Measurements from ENCODE around the gene USH2A. TPM values are rescaled to one million over a fixed set of nuclear protein-coding genes. Genes with fewer than 3 reads are reported as not detected.
"Not testable (repeated sequence)": the region's sequence is repeated elsewhere in the genome, so short reads cannot be mapped to it uniquely, and the experiment has no call there.

The USH2A gene
- total RNA-seq, 2 experiments from 2014 or later = not detected

DNA sequence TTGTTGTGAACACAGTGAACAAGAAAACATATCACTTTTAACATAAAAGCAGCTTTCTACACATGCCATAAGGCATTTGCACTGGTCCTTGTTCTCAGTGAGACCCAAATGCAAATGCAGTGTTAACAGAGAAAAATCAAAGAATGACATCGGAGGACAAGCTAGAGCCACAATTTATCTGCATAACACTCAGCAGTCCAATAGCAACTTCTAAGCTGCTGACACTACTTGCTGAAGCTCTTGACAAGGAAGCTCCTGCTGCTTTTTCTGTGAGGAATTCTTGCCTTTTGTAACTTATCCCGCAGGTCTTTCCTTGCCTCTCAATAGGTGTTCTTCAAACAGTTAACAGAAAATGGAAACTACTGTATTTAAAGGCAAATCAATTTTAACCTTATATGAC lies 34.7 kb downstream of the USH2A start:
- H3K4me1 Mint-ChIP-seq = no peaks in the 10 kb centered on the region
- no peak overlapping the region for H3K27ac Mint-ChIP-seq

DNA sequence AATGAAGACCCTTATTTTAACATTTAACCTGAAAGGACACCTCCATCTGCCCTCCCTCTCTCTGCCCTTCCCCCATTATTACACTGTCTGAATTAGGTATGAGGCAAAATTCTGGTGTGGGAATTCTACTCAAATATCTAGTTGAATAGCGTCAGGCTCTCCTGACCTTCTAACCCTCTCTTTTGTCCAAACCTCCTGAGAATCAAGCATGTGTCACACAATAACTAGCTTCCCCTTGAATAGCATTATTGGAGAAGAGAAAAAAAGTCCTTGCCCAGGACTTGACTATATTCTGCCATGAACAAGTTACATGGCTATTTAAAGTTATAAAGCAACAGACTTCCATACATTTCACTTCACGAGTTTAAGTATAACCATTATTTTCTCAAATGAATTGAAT lies 35.5 kb downstream of the USH2A start:
- intact Hi-C loops (cut with DNase I, micrococcal nuclease) = no loop called here
- ChIA-PET POLR2A (no interaction called here), CTCF (no interaction called here)
- no peaks in the 10 kb centered on the region for H3K36me3 Mint-ChIP-seq (ENCODE audit: low read depth)
- no peak for ATAC-seq
- H3K4me1 Mint-ChIP-seq = no peaks in the 10 kb centered on the region
- H3K4me3 Mint-ChIP-seq = no peak overlapping the region
- H3K27ac Mint-ChIP-seq = no peak overlapping the region
- H3K9me3 Mint-ChIP-seq (ENCODE audit: low read depth) = no peaks in the 10 kb centered on the region
- no peaks in the 10 kb centered on the region for H3K27me3 Mint-ChIP-seq
- no peak for DNase-seq

More for the DNA sequence above, 34.7 kb downstream of the USH2A start:
- DNase-seq (no peak), ATAC-seq (no peak)
- H3K4me3 Mint-ChIP-seq = no peak overlapping the region
- intact Hi-C loops (cut with DNase I, micrococcal nuclease) = no loop called here
- ChIA-PET CTCF (no interaction called here), POLR2A (no interaction called here)
- H3K9me3 Mint-ChIP-seq (ENCODE audit: low read depth) = no peaks in the 10 kb centered on the region
- H3K27me3 Mint-ChIP-seq = no peaks in the 10 kb centered on the region
- H3K36me3 Mint-ChIP-seq (ENCODE audit: low read depth) = no peaks in the 10 kb centered on the region

DNA sequence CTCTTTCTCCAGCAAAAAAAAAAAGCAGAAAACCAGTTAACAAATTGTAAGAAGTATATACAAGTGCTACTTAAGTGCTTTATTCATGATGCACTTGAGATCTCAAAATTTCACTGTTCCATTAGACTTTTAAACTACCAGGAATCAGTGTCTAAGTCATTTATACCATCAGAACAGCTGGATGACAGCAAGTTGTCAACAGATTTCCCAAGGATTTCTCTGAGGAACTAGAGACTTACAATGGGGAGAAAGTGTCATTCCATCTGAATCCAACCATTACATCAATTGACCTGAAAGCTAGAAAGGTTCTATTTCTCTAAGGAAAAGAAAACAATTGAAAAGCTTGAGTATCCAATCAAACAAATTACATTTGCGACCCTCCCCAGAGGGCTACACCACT lies 43.8 kb downstream of the USH2A start:
- Mint-ChIP-seq H3K4me3 (no peak overlapping the region), H3K9me3 (ENCODE audit: low read depth) (peaks cover 4% of the 10 kb centered on the region), H3K27ac (no peak overlapping the region), H3K4me1 (no peaks in the 10 kb centered on the region), H3K27me3 (no peaks in the 10 kb centered on the region), H3K36me3 (ENCODE audit: low read depth) (no peaks in the 10 kb centered on the region)
- POLR2A ChIA-PET = no interaction called here
- DNase-seq (no peak), ATAC-seq (no peak)
- intact Hi-C loops (cut with DNase I, micrococcal nuclease) = no loop called here
- CTCF ChIA-PET = no interaction called here

DNA sequence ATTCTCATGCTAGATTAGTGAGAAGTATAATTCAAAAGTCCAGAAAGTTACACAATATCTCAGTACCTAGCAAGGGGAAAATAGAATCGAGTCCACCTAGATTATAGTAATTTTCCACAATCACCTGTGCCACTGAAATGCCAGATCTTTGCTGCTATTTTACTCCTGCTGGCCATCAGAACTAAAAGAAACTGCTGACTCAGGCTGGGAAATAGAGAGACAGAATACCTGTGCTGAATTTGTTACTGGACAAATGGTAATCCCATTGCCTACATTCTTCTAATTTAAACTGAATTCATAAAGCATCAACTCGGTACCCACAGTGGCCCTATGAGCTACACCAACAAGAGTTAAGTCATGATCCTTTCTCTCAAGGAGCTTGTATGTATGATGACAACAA lies 55.0 kb downstream of the USH2A start:
- H3K4me3 Mint-ChIP-seq = no peak overlapping the region
- DNase-seq (no peak), ATAC-seq (no peak)
- no peaks in the 10 kb centered on the region for H3K4me1 Mint-ChIP-seq
- H3K9me3 Mint-ChIP-seq (ENCODE audit: low read depth) = peaks cover 1% of the 10 kb centered on the region
- ChIA-PET POLR2A (no interaction called here), CTCF (no interaction called here)
- H3K36me3 Mint-ChIP-seq (ENCODE audit: low read depth) = no peaks in the 10 kb centered on the region
- H3K27me3 Mint-ChIP-seq = no peaks in the 10 kb centered on the region
- intact Hi-C loops (cut with DNase I, micrococcal nuclease) = no loop called here
- no peak overlapping the region for H3K27ac Mint-ChIP-seq

DNA sequence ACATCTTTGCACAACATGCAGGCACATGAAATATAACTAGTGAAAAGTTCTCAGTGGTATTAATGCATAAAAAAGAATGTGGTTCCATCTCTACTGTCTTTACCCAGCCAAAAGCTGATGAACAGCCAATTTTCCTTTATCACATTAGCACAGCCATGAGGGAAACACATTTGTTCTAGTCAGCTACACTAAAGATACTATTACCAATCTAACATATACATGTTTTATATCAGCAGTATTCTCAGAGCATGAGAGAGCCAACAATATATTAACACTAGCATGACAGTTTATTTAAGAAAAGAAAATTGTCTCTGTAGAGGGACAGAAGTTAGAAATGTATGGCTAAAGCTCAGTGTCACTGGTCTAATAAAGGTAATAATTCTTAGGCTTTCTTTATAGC lies 56.3 kb downstream of the USH2A start:
- DNase-seq (no peak), ATAC-seq (no peak)
- intact Hi-C loops (cut with DNase I, micrococcal nuclease) = no loop called here
- H3K4me1 Mint-ChIP-seq = no peaks in the 10 kb centered on the region
- ChIA-PET POLR2A (no interaction called here), CTCF (no interaction called here)
- no peak overlapping the region for H3K27ac Mint-ChIP-seq
- H3K36me3 Mint-ChIP-seq (ENCODE audit: low read depth) = no peaks in the 10 kb centered on the region
- H3K27me3 Mint-ChIP-seq = no peaks in the 10 kb centered on the region
- no peak overlapping the region for H3K4me3 Mint-ChIP-seq
- peaks cover 1% of the 10 kb centered on the region for H3K9me3 Mint-ChIP-seq (ENCODE audit: low read depth)

DNA sequence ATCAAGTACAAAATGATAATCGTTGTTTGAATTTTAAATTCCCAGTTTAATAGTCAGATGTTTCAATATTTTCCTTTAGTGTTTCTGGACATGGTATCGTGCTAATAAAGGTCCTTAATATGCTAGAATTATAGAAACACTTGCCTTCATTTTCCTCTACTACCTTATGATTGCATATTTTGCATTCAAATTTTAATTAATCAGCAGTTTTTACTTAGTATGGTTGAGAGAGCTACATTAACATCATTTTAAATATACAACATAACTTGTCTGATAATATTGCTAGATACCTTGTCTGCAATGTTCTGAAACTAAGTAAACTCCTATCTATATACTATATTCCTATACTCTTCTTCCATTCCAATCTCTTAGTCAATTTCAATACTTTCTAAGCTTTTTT lies 66.3 kb downstream of the USH2A start:
- no peak for DNase-seq
- Mint-ChIP-seq H3K4me3 (no peak overlapping the region), H3K9me3 (ENCODE audit: low read depth) (peaks cover 3% of the 10 kb centered on the region), H3K27ac (no peak overlapping the region), H3K36me3 (ENCODE audit: low read depth) (no peaks in the 10 kb centered on the region), H3K4me1 (no peaks in the 10 kb centered on the region), H3K27me3 (no peaks in the 10 kb centered on the region)
- intact Hi-C loops (cut with DNase I, micrococcal nuclease) = no loop called here
- ChIA-PET POLR2A (no interaction called here), CTCF (no interaction called here)
- ATAC-seq = no peak

DNA sequence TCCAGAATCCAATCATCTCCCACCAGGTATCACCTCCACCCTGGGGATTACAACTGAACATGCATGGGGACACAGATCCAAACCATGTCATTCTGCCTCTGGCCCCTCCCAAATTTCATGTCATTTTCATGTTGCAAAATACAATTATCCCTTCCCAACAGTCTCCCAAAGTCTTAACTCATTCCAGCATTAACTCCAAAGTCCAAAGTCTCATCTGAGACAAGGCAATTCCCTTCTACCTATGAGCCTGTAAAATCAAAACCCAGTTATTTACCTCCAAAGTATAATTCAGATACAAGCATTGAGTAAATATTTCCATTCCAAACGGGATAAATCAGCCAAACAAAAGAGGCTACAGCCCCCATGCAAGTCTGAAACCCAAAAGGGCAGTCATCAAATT lies 73.1 kb downstream of the USH2A start:
- Mint-ChIP-seq H3K27me3 (no peaks in the 10 kb centered on the region), H3K36me3 (ENCODE audit: low read depth) (no peaks in the 10 kb centered on the region), H3K9me3 (ENCODE audit: low read depth) (peaks cover 1% of the 10 kb centered on the region), H3K27ac (no peak overlapping the region), H3K4me1 (no peaks in the 10 kb centered on the region), H3K4me3 (no peak overlapping the region)
- ChIA-PET POLR2A (no interaction called here), CTCF (no interaction called here)
- no peak for DNase-seq
- ATAC-seq = no peak
- intact Hi-C loops (cut with DNase I, micrococcal nuclease) = no loop called here

DNA sequence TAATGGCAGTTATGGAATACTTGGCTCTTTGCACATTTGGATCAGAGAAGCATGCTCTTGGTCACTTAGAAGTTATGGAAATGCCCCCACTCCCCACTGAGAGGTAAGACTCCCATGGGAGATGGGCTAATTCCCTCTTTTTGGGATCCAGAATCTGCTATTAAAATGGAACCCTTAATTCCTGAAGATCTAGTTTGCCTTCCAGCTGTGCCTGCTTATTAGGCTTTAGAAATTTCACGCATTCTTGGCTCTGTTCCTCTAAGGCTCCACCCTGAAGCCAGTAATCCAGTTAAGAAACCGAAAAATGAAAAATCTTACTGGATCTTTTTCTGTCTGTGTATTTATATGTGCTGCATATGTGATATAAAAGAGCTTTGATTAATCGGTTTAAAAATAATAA lies 76.7 kb downstream of the USH2A start:
- intact Hi-C loops (cut with DNase I, micrococcal nuclease) = no loop called here
- ATAC-seq = no peak

DNA sequence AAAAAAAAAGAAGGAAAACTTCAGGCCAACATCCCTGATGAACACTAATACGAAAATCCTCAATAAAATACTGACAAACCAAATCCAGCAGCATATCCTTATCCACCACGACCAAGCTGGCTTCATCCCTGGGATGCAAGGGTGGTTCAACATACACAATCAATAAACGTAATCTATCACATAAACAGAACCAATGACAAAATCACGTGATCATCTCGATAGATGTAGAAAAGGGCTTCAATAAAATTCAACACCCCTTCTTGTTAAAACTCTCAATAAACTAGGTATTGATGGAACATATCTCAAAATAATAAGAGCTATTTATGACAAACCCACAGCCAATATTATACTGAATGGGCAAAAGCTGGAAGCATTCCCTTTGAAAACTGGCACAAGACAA lies 82.7 kb downstream of the USH2A start:
- POLR2A ChIA-PET; H3K27me3 Mint-ChIP-seq; H3K9me3 Mint-ChIP-seq (ENCODE audit: low read depth); H3K36me3 Mint-ChIP-seq (ENCODE audit: low read depth); H3K4me3 Mint-ChIP-seq; H3K4me1 Mint-ChIP-seq; DNase-seq; ATAC-seq; H3K27ac Mint-ChIP-seq; intact Hi-C loops (cut with DNase I, micrococcal nuclease): not testable (repeated sequence)
- CTCF ChIA-PET = interaction anchor here (0.7 kb wide), 1 partner anchor 163 kb away, joined by 3 read pairs; no protein-coding TSS in a partner anchor

More for the DNA sequence above, 76.7 kb downstream of the USH2A start:
- Mint-ChIP-seq H3K27ac (no peak overlapping the region), H3K4me1 (no peaks in the 10 kb centered on the region), H3K27me3 (no peaks in the 10 kb centered on the region), H3K36me3 (ENCODE audit: low read depth) (no peaks in the 10 kb centered on the region), H3K4me3 (no peak overlapping the region), H3K9me3 (ENCODE audit: low read depth) (peaks cover 1% of the 10 kb centered on the region)
- ChIA-PET CTCF (interaction anchor here (0.8 to 1.6 kb wide), 2 partner anchors 9 to 126 kb away, joined by 3 to 5 read pairs; no protein-coding TSS in a partner anchor), POLR2A (no interaction called here)
- DNase-seq = no peak

GRCh38 chr1:216332462-216332861 lies 90.8 kb downstream of the USH2A start:
- no peaks in the 10 kb centered on the region for H3K27me3 Mint-ChIP-seq
- intact Hi-C loops (cut with DNase I, micrococcal nuclease) = no loop called here
- H3K4me1 Mint-ChIP-seq = no peaks in the 10 kb centered on the region

GRCh38 chr1:216332003-216332402 lies 91.2 kb downstream of the USH2A start:
- POLR2A ChIA-PET = no interaction called here
- no peak for ATAC-seq
- Mint-ChIP-seq H3K36me3 (ENCODE audit: low read depth) (no peaks in the 10 kb centered on the region), H3K4me3 (no peak overlapping the region), H3K27me3 (no peaks in the 10 kb centered on the region), H3K4me1 (no peaks in the 10 kb centered on the region), H3K27ac (no peak overlapping the region), H3K9me3 (ENCODE audit: low read depth) (peaks cover 6% of the 10 kb centered on the region)
- intact Hi-C loops (cut with DNase I, micrococcal nuclease) = no loop called here
- CTCF ChIA-PET = no interaction called here
- no peak for DNase-seq

More at GRCh38 chr1:216332462-216332861, 90.8 kb downstream of the USH2A start:
- ChIA-PET POLR2A (no interaction called here), CTCF (no interaction called here)
- Mint-ChIP-seq H3K36me3 (ENCODE audit: low read depth) (no peaks in the 10 kb centered on the region), H3K4me3 (no peak overlapping the region), H3K9me3 (ENCODE audit: low read depth) (peaks cover 6% of the 10 kb centered on the region), H3K27ac (no peak overlapping the region)
- ATAC-seq = no peak
- DNase-seq = no peak

DNA sequence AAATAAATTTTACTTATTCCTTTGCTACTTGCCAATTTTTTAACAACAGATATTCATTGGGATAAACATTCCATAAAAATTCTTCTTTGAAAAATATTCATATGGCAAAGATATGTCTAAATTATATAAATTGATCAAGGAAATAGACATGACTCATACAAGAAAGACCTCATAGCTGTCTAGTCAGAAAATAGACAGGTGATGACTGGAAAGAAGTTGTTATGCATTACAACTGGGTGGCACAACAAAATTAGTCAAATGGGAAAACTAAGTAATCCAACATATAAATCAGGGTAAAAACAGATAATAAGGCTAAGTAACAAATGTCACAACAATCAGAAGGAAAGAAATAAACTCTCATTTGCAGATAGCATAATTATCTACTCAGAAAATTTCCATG lies 92.0 kb downstream of the USH2A start:
- no peak overlapping the region for H3K4me3 Mint-ChIP-seq
- no peaks in the 10 kb centered on the region for H3K36me3 Mint-ChIP-seq (ENCODE audit: low read depth)
- ChIA-PET CTCF (no interaction called here), POLR2A (no interaction called here)
- no peaks in the 10 kb centered on the region for H3K4me1 Mint-ChIP-seq
- H3K9me3 Mint-ChIP-seq (ENCODE audit: low read depth) = peaks cover 6% of the 10 kb centered on the region
- DNase-seq (no peak), ATAC-seq (no peak)
- H3K27ac Mint-ChIP-seq = no peak overlapping the region
- intact Hi-C loops (cut with DNase I, micrococcal nuclease) = no loop called here
- H3K27me3 Mint-ChIP-seq = no peaks in the 10 kb centered on the region

DNA sequence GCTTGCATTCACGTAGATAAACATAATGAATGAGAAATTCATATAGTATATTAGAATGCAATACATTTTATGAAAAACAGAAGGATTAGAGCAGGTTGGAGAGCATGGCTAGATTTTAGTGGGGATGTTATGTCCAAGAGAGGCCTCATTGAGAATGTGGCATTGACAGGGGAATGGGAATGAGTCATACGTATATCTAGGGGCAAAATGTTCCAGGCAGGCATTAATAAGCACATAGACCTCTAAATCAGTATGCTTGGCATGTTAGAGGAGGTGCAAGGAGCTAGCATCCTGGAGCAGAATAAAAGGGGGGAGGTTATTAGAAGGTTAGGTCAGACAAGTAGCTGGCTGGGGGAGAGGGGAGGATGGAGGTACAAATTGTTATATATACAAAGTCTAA lies 93.0 kb downstream of the USH2A start:
- Mint-ChIP-seq H3K27ac (no peak overlapping the region), H3K27me3 (no peaks in the 10 kb centered on the region), H3K36me3 (ENCODE audit: low read depth) (no peaks in the 10 kb centered on the region), H3K9me3 (ENCODE audit: low read depth) (peaks cover 6% of the 10 kb centered on the region), H3K4me1 (no peaks in the 10 kb centered on the region), H3K4me3 (no peak overlapping the region)
- ATAC-seq (no peak), DNase-seq (no peak)
- intact Hi-C loops (cut with DNase I, micrococcal nuclease) = no loop called here
- POLR2A ChIA-PET = no interaction called here
- CTCF ChIA-PET = no interaction called here

All from activated CD4-positive, alpha-beta T cell treated with anti-CD3 and anti-CD28 coated beads for 36 hours (primary cell).